ENCODE results near the gene WDR70.

The WDR70 gene

GRCh38 chr5:37730896-37731455 is 351.9 kb downstream of the WDR70 start:
- no peak for DNase-seq

GRCh38 chr5:37734114-37734513 is 355.0 kb downstream of the WDR70 start:
- no peak for DNase-seq

GRCh38 chr5:37735649-37736347 is 356.7 kb downstream of the WDR70 start:
- no peak for DNase-seq

GRCh38 chr5:37736397-37736796 is 357.3 kb downstream of the WDR70 start:
- DNase-seq, result no peak

GRCh38 chr5:37737326-37738056 is 358.4 kb downstream of the WDR70 start:
- no peak for DNase-seq

GRCh38 chr5:37738057-37738691 is 359.1 kb downstream of the WDR70 start:
- DNase-seq, result no peak

- no peak for DNase-seq
Observed at GRCh38 chr5:37738865-37739488, 359.9 kb downstream of the WDR70 start.

GRCh38 chr5:37739817-37740261 is 360.7 kb downstream of the WDR70 start:
- no peak for DNase-seq

- DNase-seq, result no peak
Observed at GRCh38 chr5:37740331-37741066, 361.4 kb downstream of the WDR70 start.

- no peak for DNase-seq
Observed at GRCh38 chr5:37742111-37742510, 363.0 kb downstream of the WDR70 start.

GRCh38 chr5:37751227-37751626 is 372.1 kb downstream of the WDR70 start:
- no peak for DNase-seq

GRCh38 chr5:37754976-37755375 is 375.9 kb downstream of the WDR70 start:
- no peak for DNase-seq

- no peak for DNase-seq
Observed at GRCh38 chr5:37755581-37755980, 376.5 kb downstream of the WDR70 start.

GRCh38 chr5:37756248-37756647 is 377.1 kb downstream of the WDR70 start:
- no peak for DNase-seq

- DNase-seq, result no peak
Observed at GRCh38 chr5:37757980-37758582, 379.0 kb downstream of the WDR70 start.

- DNase-seq, result no peak
Observed at GRCh38 chr5:37767251-37767650, 388.1 kb downstream of the WDR70 start.

- DNase-seq, result no peak
Observed at GRCh38 chr5:37767961-37768360, 388.8 kb downstream of the WDR70 start.

- DNase-seq, result no peak
Observed at GRCh38 chr5:37768371-37768770, 389.3 kb downstream of the WDR70 start.

GRCh38 chr5:37769108-37769507 is 390.0 kb downstream of the WDR70 start:
- DNase-seq, result no peak

GRCh38 chr5:37769840-37770239 is 390.7 kb downstream of the WDR70 start:
- no peak for DNase-seq

GRCh38 chr5:37770786-37771185 is 391.7 kb downstream of the WDR70 start:
- DNase-seq, result no peak

GRCh38 chr5:37771203-37771611 is 392.1 kb downstream of the WDR70 start:
- no peak for DNase-seq
